Measurements from ENCODE around the gene PRR23C. TPM values are rescaled to one million over a fixed set of nuclear protein-coding genes. Genes with fewer than 3 reads are reported as not detected.
"Not testable (repeated sequence)": the region's sequence is repeated elsewhere in the genome, so short reads cannot be mapped to it uniquely, and the experiment has no call there.

PRR23C gene
- total RNA-seq, 2 donors from 2014 or later = not detected

GRCh38 chr3:139030576-139030975 lies 14.1 kb downstream of the PRR23C start:
- DNase-seq; H3K27me3 Mint-ChIP-seq (ENCODE audit: low read depth); H3K4me1 Mint-ChIP-seq (ENCODE audit: low read depth); ATAC-seq (replicated peaks in 1 of 2); H3K36me3 Mint-ChIP-seq (ENCODE audit: insufficient read depth in 2 of 2); H3K27ac Mint-ChIP-seq; H3K4me3 Mint-ChIP-seq: not testable (repeated sequence)
- peaks cover 9 to 12% of the 10 kb centered on the region in 2 donors for H3K9me3 Mint-ChIP-seq

GRCh38 chr3:139024968-139025367 lies 19.7 kb downstream of the PRR23C start:
- Mint-ChIP-seq H3K36me3 (ENCODE audit: insufficient read depth in 2 of 2) (no peaks in the 10 kb centered on the region), H3K9me3 (peaks cover 5% of the 10 kb centered on the region in 2 donors), H3K4me1 (ENCODE audit: low read depth) (no peaks in the 10 kb centered on the region), H3K27me3 (ENCODE audit: low read depth) (no peaks in the 10 kb centered on the region), H3K27ac (no peak overlapping the region), H3K4me3 (no peak overlapping the region)
- ATAC-seq (replicated peaks in 1 of 2) = no peak
- DNase-seq = no peak

GRCh38 chr3:139020868-139021234 lies 23.8 kb downstream of the PRR23C start, which contains the start of gene PRR23B:
Gene PRR23B (minus strand): TSS chr3:139020926. CDS start chr3:139020661, 265 bp downstream.
- H3K9me3 Mint-ChIP-seq = peaks cover 1 to 5% of the 10 kb centered on the region in 2 donors
- no peak within 1 kb of the TSS for H3K4me3 Mint-ChIP-seq
- H3K27ac Mint-ChIP-seq = no peak within 1 kb of the TSS
- ATAC-seq (replicated peaks in 1 of 2) (no peak), DNase-seq (no peak)
- peaks cover 5 to 8% of the 10 kb centered on the region in 2 donors for H3K36me3 Mint-ChIP-seq (ENCODE audit: insufficient read depth in 2 of 2)
- peaks cover 5% of the 10 kb centered on the region for H3K27me3 Mint-ChIP-seq (ENCODE audit: low read depth)
- H3K4me1 Mint-ChIP-seq (ENCODE audit: low read depth) = no peaks in the 10 kb centered on the region

GRCh38 chr3:139020036-139020867 lies 24.4 kb downstream of the PRR23C start:
- Mint-ChIP-seq H3K27me3 (ENCODE audit: low read depth) (peaks cover 5% of the 10 kb centered on the region), H3K4me3 (no peak overlapping the region), H3K36me3 (ENCODE audit: insufficient read depth in 2 of 2) (peaks cover 5 to 8% of the 10 kb centered on the region in 2 donors), H3K27ac (no peak overlapping the region), H3K9me3 (peaks cover 1 to 5% of the 10 kb centered on the region in 2 donors), H3K4me1 (ENCODE audit: low read depth) (no peaks in the 10 kb centered on the region)
- DNase-seq (no peak), ATAC-seq (replicated peaks in 1 of 2) (no peak)

GRCh38 chr3:139016430-139017048 lies 28.2 kb downstream of the PRR23C start:
- Mint-ChIP-seq H3K9me3 (peaks cover 1 to 9% of the 10 kb centered on the region in 2 donors), H3K27me3 (ENCODE audit: low read depth) (peaks cover 5% of the 10 kb centered on the region)
- no peak for DNase-seq

GRCh38 chr3:139006051-139006716 lies 38.5 kb downstream of the PRR23C start, which contains the start of gene PRR23A:
Gene PRR23A (minus strand): TSS chr3:139006268. CDS start chr3:139006268, 0 bp downstream.
- DNase-seq (no peak), ATAC-seq (replicated peaks in 1 of 2) (no peak)
- Mint-ChIP-seq H3K4me3 (no peak within 1 kb of the TSS), H3K9me3 (peaks cover 10 to 13% of the 10 kb centered on the region in 2 donors), H3K36me3 (ENCODE audit: insufficient read depth in 2 of 2) (peaks cover 4 to 9% of the 10 kb centered on the region in 2 donors), H3K27ac (no peak within 1 kb of the TSS), H3K4me1 (ENCODE audit: low read depth) (no peaks in the 10 kb centered on the region), H3K27me3 (ENCODE audit: low read depth) (no peaks in the 10 kb centered on the region)

More at GRCh38 chr3:139016430-139017048, 28.2 kb downstream of the PRR23C start:
- Mint-ChIP-seq H3K4me3 (no peak overlapping the region), H3K4me1 (ENCODE audit: low read depth) (no peaks in the 10 kb centered on the region), H3K27ac (no peak overlapping the region), H3K36me3 (ENCODE audit: insufficient read depth in 2 of 2) (peaks cover 7 to 8% of the 10 kb centered on the region in 2 donors)
- ATAC-seq (replicated peaks in 1 of 2) = no peak

- Mint-ChIP-seq H3K4me3 (no peak overlapping the region), H3K27me3 (ENCODE audit: low read depth) (no peaks in the 10 kb centered on the region), H3K27ac (no peak overlapping the region), H3K9me3 (peaks cover 13 to 17% of the 10 kb centered on the region in 2 donors), H3K4me1 (ENCODE audit: low read depth) (no peaks in the 10 kb centered on the region), H3K36me3 (ENCODE audit: insufficient read depth in 2 of 2) (peaks cover 7 to 10% of the 10 kb centered on the region in 2 donors)
- ATAC-seq (replicated peaks in 1 of 2) (no peak), DNase-seq (no peak)
Observed at GRCh38 chr3:139005356-139005993, 39.2 kb downstream of the PRR23C start.

- H3K9me3 Mint-ChIP-seq = no peaks in the 10 kb centered on the region
- H3K27ac Mint-ChIP-seq = no peak overlapping the region
- no peak overlapping the region for H3K4me3 Mint-ChIP-seq
- peaks cover 28% of the 10 kb centered on the region for H3K27me3 Mint-ChIP-seq (ENCODE audit: low read depth)
- no peaks in the 10 kb centered on the region for H3K4me1 Mint-ChIP-seq (ENCODE audit: low read depth)
- DNase-seq (no peak), ATAC-seq (replicated peaks in 1 of 2) (no peak)
- H3K36me3 Mint-ChIP-seq (ENCODE audit: insufficient read depth in 2 of 2) = no peaks in the 10 kb centered on the region
Observed at GRCh38 chr3:138995706-138996105, 49.0 kb downstream of the PRR23C start.

Other genes with a start within 250 kb of the PRR23C start
- 10 to 100 TPM; 18.8 to 26.3 TPM for gene PIK3CB, start 210.0 kb downstream of the PRR23C start, total RNA-seq
- gene FOXL2, start 97.8 kb downstream of the PRR23C start, total RNA-seq = under 1 TPM; 0.12 to 0.16 TPM
- not detected for gene FOXL2NB, start 97.7 kb downstream of the PRR23C start, total RNA-seq
- gene PRR23A, start 38.6 kb downstream of the PRR23C start, total RNA-seq = not detected
- not detected for gene PRR23B, start 24.0 kb downstream of the PRR23C start, total RNA-seq